Measurements from ENCODE around the gene NRAP. TPM values are rescaled to one million over a fixed set of nuclear protein-coding genes. Genes with fewer than 3 reads are reported as not detected.
A peak's percentile ranks its signal among the peaks of the same experiment; 100 is the strongest.

Gene NRAP
- polyA plus RNA-seq, 3 donors: 0.03 to 0.04 (median 0.04) TPM

DNA sequence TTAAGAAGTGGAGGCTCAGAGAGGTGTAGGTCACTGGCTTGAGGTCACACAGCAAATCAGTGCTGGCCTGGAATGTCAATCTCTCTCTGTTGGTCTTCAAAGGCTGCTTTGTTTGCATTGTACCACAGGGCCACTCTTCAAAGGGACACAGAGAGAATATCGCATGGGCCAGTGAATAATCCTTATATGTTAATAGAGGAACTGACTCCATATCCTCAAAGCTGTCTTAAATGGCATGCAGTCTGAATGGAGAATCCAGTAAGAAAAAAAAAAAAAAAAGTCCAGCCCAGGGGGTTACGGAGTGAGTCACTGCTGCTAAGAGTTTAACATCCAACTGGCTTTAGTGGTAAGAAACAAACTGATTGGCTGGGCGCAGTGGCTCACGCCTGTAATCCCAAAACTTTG is 54.1 kb downstream of the NRAP start:
- DNase-seq: no peak

DNA sequence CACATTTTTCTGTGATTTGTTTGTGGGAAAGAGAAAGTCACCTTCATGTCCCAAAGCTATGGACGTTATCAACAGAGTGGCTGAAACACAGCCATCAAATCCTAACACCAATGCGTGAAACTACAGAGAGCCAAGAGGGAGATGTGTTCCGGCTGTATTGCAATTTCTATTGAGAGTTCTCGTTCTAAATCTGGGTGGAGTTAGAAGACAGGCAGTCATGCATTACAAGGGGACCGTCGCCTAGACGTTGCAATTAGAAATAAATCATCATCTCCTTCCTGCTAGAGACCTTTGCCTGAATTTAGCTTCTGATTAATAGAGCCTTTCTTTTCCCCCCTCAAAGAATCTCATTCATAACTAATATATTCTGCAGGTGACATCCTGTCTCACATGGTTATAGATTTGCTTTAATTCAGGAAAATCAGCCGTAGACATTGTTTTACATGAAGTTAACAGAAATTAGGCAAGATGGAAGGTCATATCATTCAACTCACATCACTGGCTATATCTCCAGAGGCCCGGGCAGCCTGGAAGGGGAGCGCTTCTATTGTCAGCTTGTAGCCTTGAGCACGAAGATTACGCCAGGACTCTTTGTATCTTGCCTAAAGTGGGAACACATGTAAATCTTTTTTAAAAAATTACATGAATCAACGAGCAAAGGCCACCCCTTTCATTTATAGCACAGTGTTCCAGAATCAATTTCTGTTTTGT is 58.4 kb downstream of the NRAP start:
- DNase-seq: no peak

DNA sequence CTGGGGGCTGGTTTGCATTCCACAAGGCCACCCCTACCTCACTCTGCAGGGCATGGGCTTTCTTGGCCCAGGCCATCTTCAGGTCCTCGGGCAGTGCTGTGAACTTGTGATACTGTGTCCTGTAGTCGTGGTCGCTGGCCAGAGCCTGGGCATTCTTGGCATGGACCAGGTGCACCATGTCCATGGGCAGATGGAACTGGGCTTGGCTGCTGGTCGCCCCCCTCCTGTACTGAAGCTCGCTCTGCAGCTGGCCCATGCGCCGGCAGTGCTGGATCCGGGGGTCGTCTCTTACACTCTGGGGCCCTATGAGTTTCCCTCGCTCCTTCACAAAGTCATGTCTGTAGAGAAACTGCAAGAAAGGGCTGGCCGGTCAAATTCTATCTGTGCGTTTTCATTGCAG is 59.3 kb downstream of the NRAP start:
- DNase-seq: no peak

DNA sequence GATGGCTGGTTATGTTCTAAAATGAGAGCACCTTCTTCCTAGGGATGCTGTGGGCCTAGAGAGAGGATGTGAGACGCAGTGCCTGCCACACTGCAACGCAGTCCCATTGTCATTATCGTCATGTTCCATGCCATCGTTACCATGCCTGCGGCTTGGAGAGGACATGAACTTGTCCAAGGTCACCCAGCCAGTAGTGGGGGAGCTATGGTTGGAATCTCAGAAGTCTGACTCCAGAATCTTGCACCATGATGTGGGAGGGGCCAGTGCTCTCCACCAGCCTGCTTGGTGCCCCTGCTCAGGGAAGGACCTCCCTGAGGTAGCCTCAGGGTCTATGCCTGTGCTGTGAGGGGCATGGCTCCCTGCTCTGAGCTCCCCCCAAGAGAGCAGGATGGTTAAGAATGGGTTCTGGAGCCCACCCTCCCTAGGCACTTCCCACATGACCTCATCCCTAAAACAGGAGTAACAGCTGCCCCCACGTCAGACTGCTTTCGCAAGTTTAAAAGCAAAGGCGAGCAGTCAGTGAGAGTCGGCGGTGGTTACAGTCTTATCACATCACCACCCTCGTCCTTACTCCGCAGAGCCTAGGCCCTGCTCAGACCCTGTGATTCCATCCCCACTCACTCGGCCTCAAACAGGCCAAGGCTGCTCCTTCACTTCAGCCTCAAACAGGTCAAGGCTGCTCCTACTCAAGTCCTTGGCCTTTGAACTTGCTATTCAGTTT is 60.6 kb downstream of the NRAP start:
- DNase-seq: no peak

GRCh38 chr10:113600569-113600968 is 63.3 kb downstream of the NRAP start:
- DNase-seq: no peak

- DNase-seq: no peak
These were observed 69.2 kb downstream of the NRAP start for GRCh38 chr10:113594652-113595051.

DNA sequence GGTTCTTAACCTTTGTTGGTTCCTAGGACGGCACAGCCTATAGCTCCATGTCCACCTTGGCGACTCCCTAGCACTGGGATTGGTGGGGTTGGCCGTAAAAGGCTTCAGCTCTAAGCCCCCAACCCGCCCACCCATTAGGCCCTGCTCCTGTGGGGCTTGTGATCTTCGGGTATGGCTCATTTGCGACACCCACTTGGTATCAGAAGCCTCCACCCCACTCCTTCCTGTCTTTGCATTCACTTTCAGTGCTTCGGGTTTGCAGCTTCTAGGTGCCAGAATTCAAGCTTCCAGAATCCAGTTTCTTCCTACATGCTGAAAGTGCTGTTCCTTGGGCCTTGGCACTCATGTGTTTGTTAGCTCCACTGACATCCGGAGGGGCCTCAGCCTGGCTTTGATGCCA is 71.5 kb downstream of the NRAP start:
- DNase-seq: no peak

DNA sequence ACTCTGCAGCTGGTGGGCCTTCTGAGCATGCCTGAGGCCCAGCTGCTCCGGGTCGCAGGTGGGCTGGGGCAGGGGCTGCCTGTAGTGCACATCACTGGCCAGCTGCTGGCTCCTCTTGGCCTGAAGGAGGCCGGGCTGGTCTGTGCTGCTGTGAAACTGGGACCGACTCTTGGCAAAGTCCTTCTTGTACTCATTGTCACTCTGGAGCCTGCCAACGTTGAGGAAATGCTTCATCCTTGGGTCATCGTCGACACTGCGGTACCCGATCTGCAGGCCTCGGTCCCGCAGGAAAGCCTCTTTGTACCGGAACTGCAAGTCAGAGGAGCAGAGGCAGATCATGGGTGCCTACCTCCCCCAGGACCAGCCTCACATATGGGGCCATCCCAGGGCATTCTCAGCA is 73.3 kb downstream of the NRAP start:
- no peak for DNase-seq

DNA sequence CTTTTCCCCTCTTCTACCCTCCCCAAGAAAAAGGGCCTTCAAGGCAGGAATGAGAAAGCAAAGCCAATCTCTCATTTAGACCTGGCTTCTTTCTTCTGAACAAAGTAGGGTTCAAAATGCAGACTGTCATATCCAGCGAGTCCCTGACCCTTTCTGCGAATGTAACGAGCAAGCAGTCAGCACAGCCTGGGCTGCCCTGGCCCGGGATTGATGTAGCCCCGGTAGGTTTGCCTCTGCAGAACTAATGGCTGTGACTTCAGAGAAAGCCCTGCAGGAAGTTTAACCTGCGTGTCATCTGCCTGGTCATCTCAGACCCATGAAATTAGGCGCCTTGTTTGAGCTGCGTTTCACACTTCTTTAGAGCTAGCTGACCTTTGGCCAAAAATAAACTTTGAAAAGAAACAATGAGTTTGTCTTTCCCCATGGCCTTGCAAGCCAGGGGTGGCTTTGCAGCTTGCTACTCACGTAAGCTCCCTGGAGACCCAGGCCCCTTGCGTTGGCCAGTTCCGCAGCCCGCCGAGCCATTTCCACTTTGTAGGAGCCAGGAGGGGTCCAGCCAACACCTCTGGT is 74.6 kb downstream of the NRAP start:
- DNase-seq: no peak

GRCh38 chr10:113585949-113586348 is 77.9 kb downstream of the NRAP start:
- no peak for DNase-seq

GRCh38 chr10:113583571-113583970 is 80.3 kb downstream of the NRAP start:
- no peak for DNase-seq

GRCh38 chr10:113581092-113581491 is 82.7 kb downstream of the NRAP start:
- no peak for DNase-seq

- DNase-seq: no peak
These were observed 85.1 kb downstream of the NRAP start for GRCh38 chr10:113578773-113579172.

GRCh38 chr10:113576852-113577251 is 87.0 kb downstream of the NRAP start:
- no peak for DNase-seq

DNA sequence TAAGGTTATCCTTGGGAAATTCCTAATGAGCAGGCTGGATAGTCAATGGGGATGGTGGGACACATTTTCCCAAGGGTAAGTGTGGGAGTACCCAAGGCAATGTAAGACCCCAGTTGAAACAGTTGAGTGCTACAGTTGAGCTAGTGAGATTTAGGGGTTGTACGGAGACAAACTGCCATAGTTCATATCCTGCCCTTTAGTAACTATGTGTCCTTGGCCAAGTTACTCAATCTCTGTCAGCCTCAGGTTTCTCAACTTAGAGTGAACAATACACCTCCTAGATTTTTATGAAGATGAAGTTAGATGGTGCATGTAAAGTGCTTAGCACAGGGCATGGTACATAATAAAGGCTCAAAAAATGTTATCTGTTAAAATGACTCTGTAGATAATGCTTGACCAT is 90.5 kb downstream of the NRAP start:
- no peak for DNase-seq

GRCh38 chr10:113572520-113573290 is 91.1 kb downstream of the NRAP start:
- DNase-seq: no peak

GRCh38 chr10:113569576-113569975 is 94.3 kb downstream of the NRAP start:
- DNase-seq: no peak

DNA sequence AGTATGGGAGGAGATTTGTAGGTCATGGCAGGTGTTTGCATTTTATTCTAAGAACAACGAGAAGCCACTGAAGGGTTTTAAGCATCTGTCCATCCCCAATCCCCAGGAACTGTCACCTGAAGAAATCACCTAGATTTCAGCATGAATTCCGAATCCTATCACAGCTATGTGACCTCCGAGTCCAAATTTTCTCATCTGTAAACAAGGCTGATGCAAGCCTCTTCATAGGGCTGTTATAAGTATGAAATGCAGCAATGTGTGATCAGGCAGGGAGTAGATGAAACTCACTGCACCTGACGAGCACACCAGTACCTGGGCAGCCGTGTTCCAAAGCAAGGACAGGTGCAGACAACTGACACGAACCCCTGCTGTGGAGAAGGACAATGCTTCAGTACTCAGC is 97.0 kb downstream of the NRAP start:
- DNase-seq: no peak

- no peak for DNase-seq
These were observed 98.5 kb downstream of the NRAP start for GRCh38 chr10:113565364-113565763.

DNA sequence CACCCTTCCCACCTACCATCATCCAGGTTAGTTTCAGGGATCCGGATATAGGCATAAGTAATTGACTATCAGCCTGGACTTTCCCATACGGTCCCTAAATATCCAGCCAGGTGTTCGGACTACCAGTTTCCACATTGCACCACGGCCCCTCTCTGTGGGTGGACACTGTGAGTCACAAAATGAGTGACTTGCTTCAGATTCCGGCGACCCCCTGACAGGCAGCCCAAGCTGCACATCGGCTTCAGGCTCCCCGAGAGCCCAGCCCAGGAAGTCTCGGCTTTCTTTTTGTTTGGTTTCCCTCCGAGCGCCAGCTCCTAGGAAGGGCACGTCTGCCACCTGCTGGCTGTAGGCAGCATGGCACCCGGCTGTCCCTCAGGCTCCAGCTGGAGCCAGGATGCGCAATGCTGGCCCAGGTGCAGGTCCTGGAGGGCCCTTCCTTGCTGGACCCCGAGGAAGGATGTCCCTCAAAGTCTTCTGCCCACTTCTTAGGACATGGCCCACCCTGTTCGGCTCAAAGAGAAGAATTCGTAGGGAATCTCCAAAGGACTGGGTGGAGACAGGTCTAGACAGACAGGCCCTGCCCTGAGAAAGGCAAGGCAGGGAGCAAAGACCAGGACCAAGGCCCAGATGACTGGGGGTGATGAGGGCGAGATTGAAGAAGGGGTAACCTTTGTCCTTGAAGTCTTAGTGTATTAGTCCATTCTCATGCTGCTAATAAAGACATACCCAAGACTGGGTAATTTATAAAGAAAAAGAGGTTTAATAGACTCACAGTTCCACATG is 100.3 kb downstream of the NRAP start:
- peak; percentile 65 for DNase-seq

DNA sequence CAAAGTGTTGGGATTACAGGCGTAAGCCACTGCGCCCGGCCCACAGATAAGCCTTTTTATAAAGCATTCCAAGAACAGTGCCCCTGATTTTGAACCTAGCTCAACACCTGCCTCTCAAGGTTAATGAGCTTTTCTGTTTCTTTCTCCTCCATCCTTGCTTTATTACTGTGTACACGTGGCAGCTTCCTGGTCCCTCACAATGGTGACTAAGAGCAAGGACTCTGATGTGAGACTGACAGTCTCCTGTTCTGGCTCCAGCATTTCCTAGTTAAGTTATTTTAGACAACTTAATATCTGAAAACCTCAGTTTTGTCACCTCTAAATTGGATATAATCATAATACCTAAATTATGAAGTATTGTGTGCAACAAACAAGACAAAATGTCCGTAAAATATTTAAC is 101.1 kb downstream of the NRAP start:
- DNase-seq: no peak

DNA sequence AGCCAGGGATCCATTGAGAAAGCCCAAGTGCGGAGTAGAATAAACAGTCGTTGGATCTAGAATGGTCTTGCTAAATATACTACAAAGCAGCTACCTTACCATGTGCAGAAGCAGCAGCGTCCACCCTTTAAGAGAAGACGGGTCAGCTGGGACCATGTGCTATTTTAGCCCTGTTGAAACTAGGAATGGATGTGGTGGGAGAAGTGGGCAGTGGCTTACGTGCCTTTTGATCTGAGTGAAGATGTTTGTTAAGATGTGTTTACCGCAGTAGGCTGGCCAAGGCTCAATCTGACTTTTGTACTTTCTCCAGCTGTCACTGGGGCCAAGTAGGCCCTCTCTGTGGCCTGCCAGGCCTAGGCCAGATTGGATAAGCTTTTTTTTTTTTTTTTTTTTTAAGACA is 101.8 kb downstream of the NRAP start:
- no peak for DNase-seq
